Activated CD8-positive, alpha-beta memory T cell treated with anti-CD3 and anti-CD28 coated beads for 48 hours (primary cell): ENCODE results near the gene FTO.
"Not testable (repeated sequence)": the region's sequence is repeated elsewhere in the genome, so short reads cannot be mapped to it uniquely, and the experiment has no call there.

Source experiments
- DNase-seq, 3 experiments: peaks; one replicate each; pipeline ENCODE4 v3.0.0-alpha.2; 2020; ENCODE audit warnings: low read depth in 2 of 3, low spot score in 2 of 3

Gene FTO

GRCh38 chr16:53855056-53855455, 151.1 kb downstream of the FTO start:
- no peak for DNase-seq

GRCh38 chr16:53855511-53855910, 151.6 kb downstream of the FTO start:
- DNase-seq, result no peak

- no peak for DNase-seq
Measured at GRCh38 chr16:53859995-53860540, 156.1 kb downstream of the FTO start.

- no peak for DNase-seq
Measured at GRCh38 chr16:53863861-53864260, 159.9 kb downstream of the FTO start.

- no peak for DNase-seq
Measured at GRCh38 chr16:53864819-53865493, 161.0 kb downstream of the FTO start.

GRCh38 chr16:53865494-53865863, 161.5 kb downstream of the FTO start:
- DNase-seq, result no peak

GRCh38 chr16:53866520-53866919, 162.6 kb downstream of the FTO start:
- DNase-seq, result no peak

GRCh38 chr16:53870831-53871230, 166.9 kb downstream of the FTO start:
- DNase-seq, result no peak

- DNase-seq, result no peak
Measured at GRCh38 chr16:53872248-53873221, 168.6 kb downstream of the FTO start.

- DNase-seq, result no peak
Measured at GRCh38 chr16:53876811-53877210, 172.9 kb downstream of the FTO start.

- no peak for DNase-seq
Measured at GRCh38 chr16:53878216-53878615, 174.3 kb downstream of the FTO start.

GRCh38 chr16:53881371-53881770, 177.4 kb downstream of the FTO start:
- DNase-seq, result no peak

- no peak for DNase-seq
Measured at GRCh38 chr16:53882310-53882709, 178.4 kb downstream of the FTO start.

GRCh38 chr16:53884748-53885147, 180.8 kb downstream of the FTO start:
- no peak for DNase-seq

GRCh38 chr16:53886482-53887378, 182.8 kb downstream of the FTO start:
- DNase-seq, result no peak

GRCh38 chr16:53888222-53888621, 184.3 kb downstream of the FTO start:
- no peak for DNase-seq

GRCh38 chr16:53890877-53891276, 186.9 kb downstream of the FTO start:
- not testable (repeated sequence) for DNase-seq

GRCh38 chr16:53891409-53892139, 187.6 kb downstream of the FTO start:
- DNase-seq, result no peak

- peak in 1 of 3 experiments; percentile 14 for DNase-seq
Measured at GRCh38 chr16:53892155-53892554, 188.2 kb downstream of the FTO start.

- DNase-seq, result no peak
Measured at GRCh38 chr16:53893731-53894435, 189.9 kb downstream of the FTO start.
